Measurements from ENCODE around the gene GPR35. TPM values are rescaled to one million over a fixed set of nuclear protein-coding genes. Genes with fewer than 3 reads are reported as not detected.
A peak's percentile ranks its signal among the peaks of the same experiment; 100 is the strongest.

The GPR35 gene
- total RNA-seq, 1 donor from 2014 or later: 0.77 TPM

GRCh38 chr2:240593026-240593702, 32.1 kb upstream of the GPR35 start:
- Mint-ChIP-seq H3K4me3 (ENCODE audit: unreplicated experiment) (no peak overlapping the region), H3K4me1 (ENCODE audit: unreplicated experiment) (peaks cover 1% of the 10 kb centered on the region), H3K9me3 (ENCODE audit: unreplicated experiment) (no peaks in the 10 kb centered on the region), H3K27me3 (ENCODE audit: unreplicated experiment) (peaks cover 6% of the 10 kb centered on the region), H3K27ac (ENCODE audit: unreplicated experiment) (no peak overlapping the region), H3K36me3 (ENCODE audit: low read depth, unreplicated experiment) (peaks cover 21% of the 10 kb centered on the region)
- no peak for DNase-seq (ENCODE audit: low spot score)
- no peak for TF ChIP-seq CTCF (IDR thresholded peaks at IDR 0.05; ENCODE audit: unreplicated experiment)

GRCh38 chr2:240593703-240594451, 31.4 kb upstream of the GPR35 start:
- no peak for DNase-seq (ENCODE audit: low spot score)

GRCh38 chr2:240594511-240595380, 30.5 kb upstream of the GPR35 start:
- no peaks in the 10 kb centered on the region for H3K4me1 Mint-ChIP-seq (ENCODE audit: unreplicated experiment)
- peaks cover 13% of the 10 kb centered on the region for H3K36me3 Mint-ChIP-seq (ENCODE audit: low read depth, unreplicated experiment)
- H3K27me3 Mint-ChIP-seq (ENCODE audit: unreplicated experiment): no peaks in the 10 kb centered on the region
- no peak for DNase-seq (ENCODE audit: low spot score)
- TF ChIP-seq CTCF (IDR thresholded peaks at IDR 0.05; ENCODE audit: unreplicated experiment): no peak
- no peak overlapping the region for H3K27ac Mint-ChIP-seq (ENCODE audit: unreplicated experiment)
- no peaks in the 10 kb centered on the region for H3K9me3 Mint-ChIP-seq (ENCODE audit: unreplicated experiment)
- H3K4me3 Mint-ChIP-seq (ENCODE audit: unreplicated experiment): no peak overlapping the region

More at GRCh38 chr2:240593703-240594451, 31.4 kb upstream of the GPR35 start:
- H3K4me3 Mint-ChIP-seq (ENCODE audit: unreplicated experiment): no peak overlapping the region
- H3K4me1 Mint-ChIP-seq (ENCODE audit: unreplicated experiment): no peaks in the 10 kb centered on the region
- peaks cover 3% of the 10 kb centered on the region for H3K27me3 Mint-ChIP-seq (ENCODE audit: unreplicated experiment)
- H3K9me3 Mint-ChIP-seq (ENCODE audit: unreplicated experiment): no peaks in the 10 kb centered on the region
- peaks cover 16% of the 10 kb centered on the region for H3K36me3 Mint-ChIP-seq (ENCODE audit: low read depth, unreplicated experiment)
- TF ChIP-seq CTCF (IDR thresholded peaks at IDR 0.05; ENCODE audit: unreplicated experiment): no peak
- no peak overlapping the region for H3K27ac Mint-ChIP-seq (ENCODE audit: unreplicated experiment)

- peak; percentile 24 for TF ChIP-seq CTCF (IDR thresholded peaks at IDR 0.05; ENCODE audit: unreplicated experiment)
- DNase-seq (ENCODE audit: low spot score): peak; percentile 62
- Mint-ChIP-seq H3K27me3 (ENCODE audit: unreplicated experiment) (no peaks in the 10 kb centered on the region), H3K4me3 (ENCODE audit: unreplicated experiment) (no peak overlapping the region), H3K9me3 (ENCODE audit: unreplicated experiment) (no peaks in the 10 kb centered on the region), H3K36me3 (ENCODE audit: low read depth, unreplicated experiment) (peaks cover 13% of the 10 kb centered on the region), H3K27ac (ENCODE audit: unreplicated experiment) (no peak overlapping the region), H3K4me1 (ENCODE audit: unreplicated experiment) (no peaks in the 10 kb centered on the region)
Observed at GRCh38 chr2:240595381-240596079, 29.8 kb upstream of the GPR35 start.
